ENCODE measurements around the gene BAZ1A. TPM values are rescaled to one million over a fixed set of nuclear protein-coding genes. Genes with fewer than 3 reads are reported as not detected.
"Not testable (repeated sequence)": the region's sequence is repeated elsewhere in the genome, so short reads cannot be mapped to it uniquely, and the experiment has no call there.

BAZ1A gene
- total RNA-seq, 1 donor from 2014 or later = 55.6 TPM

- intact Hi-C loops (cut with micrococcal nuclease) = no loop called here
Measured at GRCh38 chr14:34857689-34858449, 17.3 kb downstream of the BAZ1A start.

GRCh38 chr14:34853041-34853440 is 22.1 kb downstream of the BAZ1A start:
- intact Hi-C loops (cut with micrococcal nuclease) = no loop called here

GRCh38 chr14:34851395-34851794 is 23.8 kb downstream of the BAZ1A start:
- intact Hi-C loops (cut with micrococcal nuclease) = no loop called here

- intact Hi-C loops (cut with micrococcal nuclease) = no loop called here
Measured at GRCh38 chr14:34845869-34846268, 29.3 kb downstream of the BAZ1A start.

- intact Hi-C loops (cut with micrococcal nuclease) = no loop called here
Measured at GRCh38 chr14:34843011-34843554, 32.1 kb downstream of the BAZ1A start.

GRCh38 chr14:34837801-34838322 is 37.3 kb downstream of the BAZ1A start:
- intact Hi-C loops (cut with micrococcal nuclease) = no loop called here

- intact Hi-C loops (cut with micrococcal nuclease) = no loop called here
Measured at GRCh38 chr14:34835312-34835711, 39.8 kb downstream of the BAZ1A start.

- intact Hi-C loops (cut with micrococcal nuclease) = no loop called here
Measured at GRCh38 chr14:34833549-34834523, 41.3 kb downstream of the BAZ1A start.

GRCh38 chr14:34826661-34827060 is 48.5 kb downstream of the BAZ1A start:
- intact Hi-C loops (cut with micrococcal nuclease) = no loop called here

- intact Hi-C loops (cut with micrococcal nuclease) = no loop called here
Measured at GRCh38 chr14:34824826-34825225, 50.3 kb downstream of the BAZ1A start.

- intact Hi-C loops (cut with micrococcal nuclease) = no loop called here
Measured at GRCh38 chr14:34824256-34824655, 50.9 kb downstream of the BAZ1A start.

- intact Hi-C loops (cut with micrococcal nuclease) = no loop called here
Measured at GRCh38 chr14:34817768-34818167, 57.4 kb downstream of the BAZ1A start.

GRCh38 chr14:34810028-34810427 is 65.1 kb downstream of the BAZ1A start:
- intact Hi-C loops (cut with micrococcal nuclease) = no loop called here

- intact Hi-C loops (cut with micrococcal nuclease) = no loop called here
Measured at GRCh38 chr14:34806257-34806656, 68.9 kb downstream of the BAZ1A start.

GRCh38 chr14:34804933-34805332 is 70.2 kb downstream of the BAZ1A start:
- intact Hi-C loops (cut with micrococcal nuclease) = no loop called here

- intact Hi-C loops (cut with micrococcal nuclease) = not testable (repeated sequence)
Measured at GRCh38 chr14:34798861-34799260, 76.3 kb downstream of the BAZ1A start.

- intact Hi-C loops (cut with micrococcal nuclease) = no loop called here
Measured at GRCh38 chr14:34797747-34798583, 77.2 kb downstream of the BAZ1A start.

- intact Hi-C loops (cut with micrococcal nuclease) = no loop called here
Measured at GRCh38 chr14:34796902-34797301, 78.3 kb downstream of the BAZ1A start.

GRCh38 chr14:34794941-34795340 is 80.2 kb downstream of the BAZ1A start:
- intact Hi-C loops (cut with micrococcal nuclease) = no loop called here

- intact Hi-C loops (cut with micrococcal nuclease) = no loop called here
Measured at GRCh38 chr14:34794217-34794616, 80.9 kb downstream of the BAZ1A start.

GRCh38 chr14:34792598-34792997 is 82.6 kb downstream of the BAZ1A start:
- intact Hi-C loops (cut with micrococcal nuclease) = no loop called here
